Stimulated activated CD8-positive, alpha-beta memory T cell treated with anti-CD3 and anti-CD28 coated beads, Interleukin-12 subunit alpha, Interleukin-12 subunit beta, amount 100 ng/mL, for 4 hours (primary cell): ENCODE data around the gene ME3.
"Not testable (repeated sequence)": the region's sequence is repeated elsewhere in the genome, so short reads cannot be mapped to it uniquely, and the experiment has no call there.

Experiments
- DNase-seq: peaks from one replicate; pipeline ENCODE4 v3.0.0-alpha.2; 2020; ENCODE audit warnings: low read depth

Gene ME3

DNA sequence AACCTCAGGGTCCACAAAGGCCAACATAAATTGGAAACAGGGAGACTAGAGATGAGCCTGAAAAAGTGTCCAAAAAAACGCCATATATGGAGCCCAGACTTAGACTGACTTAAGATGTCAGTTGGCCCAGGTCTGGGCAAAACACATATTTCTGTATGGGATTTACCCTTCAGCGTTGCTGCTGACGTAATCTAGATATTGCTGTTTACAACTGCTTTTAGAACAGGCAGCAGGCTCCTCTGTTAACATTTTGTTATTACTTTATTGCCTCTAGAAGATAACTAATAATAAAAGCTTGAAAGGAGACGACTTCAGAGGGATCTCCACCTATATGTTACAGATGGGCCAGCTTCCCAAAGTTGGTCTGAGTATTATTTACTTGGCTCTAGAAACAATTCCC is 8.7 kb downstream of the ME3 start:
- no peak for DNase-seq

DNA sequence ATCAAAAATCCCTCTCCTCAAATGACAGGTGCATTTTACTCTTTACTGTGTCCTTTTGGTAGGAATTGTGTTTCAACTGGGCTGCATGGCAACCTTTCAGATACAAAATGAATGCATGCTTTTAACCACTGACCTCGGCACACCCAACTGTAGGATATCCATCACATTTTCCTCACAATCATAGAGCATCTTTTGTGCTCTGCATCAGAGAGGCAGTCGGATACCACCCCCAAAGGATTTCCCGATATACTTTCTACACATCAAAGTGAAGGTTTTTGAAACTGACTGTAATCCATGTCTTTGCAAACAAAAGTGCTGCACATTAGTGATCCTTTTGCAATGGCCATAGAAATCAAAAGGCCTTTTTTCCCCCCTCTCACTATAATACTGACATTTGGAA is 9.1 kb downstream of the ME3 start:
- no peak for DNase-seq

DNA sequence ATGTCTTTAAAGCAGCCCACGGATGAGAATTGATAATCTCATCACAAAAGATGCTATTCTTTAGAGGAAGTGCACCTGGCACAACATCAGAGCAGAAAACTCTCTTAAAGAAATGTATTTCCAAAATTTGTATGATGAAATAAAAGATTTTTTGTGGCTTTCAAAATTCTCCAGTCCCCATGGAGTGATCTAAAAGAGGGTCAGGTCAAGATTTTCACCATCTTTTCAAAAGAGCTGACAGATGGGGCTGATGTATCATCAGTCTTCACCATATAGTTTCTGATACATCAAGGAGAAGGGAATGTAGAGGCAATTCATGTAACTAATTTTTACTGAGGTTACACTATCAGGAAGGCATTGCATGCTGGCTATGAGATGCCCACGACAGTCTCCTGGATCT is 11.7 kb downstream of the ME3 start:
- no peak for DNase-seq

DNA sequence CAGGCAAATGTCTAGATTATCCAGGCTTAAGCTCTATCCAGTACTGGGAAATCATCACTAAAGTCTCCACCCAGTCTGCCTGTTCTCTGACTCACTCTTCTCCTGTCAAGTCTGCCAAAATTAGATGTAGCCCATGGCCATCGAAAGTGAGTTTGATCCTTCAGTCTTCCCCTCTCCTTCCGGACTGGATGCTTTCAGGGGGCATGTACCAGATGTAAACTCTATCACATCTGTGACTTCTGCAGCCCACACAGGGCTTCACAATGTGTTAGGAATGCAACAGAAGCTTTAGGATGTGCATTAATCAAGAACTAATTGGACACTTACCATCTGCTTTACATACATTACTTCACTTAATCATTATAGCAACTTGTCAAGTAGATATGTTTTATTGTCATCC is 12.3 kb downstream of the ME3 start:
- DNase-seq = no peak

DNA sequence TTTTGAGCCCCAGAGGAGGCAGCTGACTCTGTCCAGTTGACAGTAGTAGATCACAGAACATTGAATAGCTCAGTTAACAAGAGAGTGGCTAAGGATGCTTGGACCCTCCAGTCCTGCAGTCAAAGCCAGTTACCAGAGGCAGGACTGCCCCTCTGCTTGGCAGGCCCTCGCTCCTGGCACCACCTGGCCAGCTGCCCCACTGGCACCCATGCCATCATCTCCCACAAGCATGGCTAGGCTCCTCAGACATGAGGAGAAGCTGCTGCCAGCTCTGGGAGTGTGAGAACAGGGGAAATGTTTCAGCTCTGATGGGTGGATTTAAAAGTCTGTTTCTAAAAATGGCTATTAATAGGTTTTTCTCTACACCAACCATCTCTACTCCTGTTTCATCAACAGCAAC is 13.9 kb downstream of the ME3 start:
- no peak for DNase-seq

DNA sequence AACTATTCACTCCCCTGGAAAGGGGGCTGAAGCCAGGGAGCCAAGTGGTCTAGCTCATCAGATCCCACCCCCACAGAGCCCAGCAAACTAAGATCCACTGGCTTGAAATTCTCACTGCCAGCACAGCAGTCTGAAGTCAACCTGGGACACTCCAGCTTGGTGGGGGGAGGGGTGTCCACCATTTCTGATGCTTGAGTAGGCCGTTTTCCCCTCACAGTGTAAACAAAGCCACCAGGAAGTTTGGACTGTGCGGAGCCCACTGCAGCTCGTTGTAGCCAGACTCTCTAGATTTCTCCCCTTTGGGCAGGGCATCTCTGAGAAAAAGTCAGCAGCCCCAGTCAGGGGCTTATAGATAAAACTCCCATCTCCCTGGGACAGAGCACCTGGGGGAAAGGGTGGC is 27.2 kb downstream of the ME3 start:
- DNase-seq = not testable (repeated sequence)

DNA sequence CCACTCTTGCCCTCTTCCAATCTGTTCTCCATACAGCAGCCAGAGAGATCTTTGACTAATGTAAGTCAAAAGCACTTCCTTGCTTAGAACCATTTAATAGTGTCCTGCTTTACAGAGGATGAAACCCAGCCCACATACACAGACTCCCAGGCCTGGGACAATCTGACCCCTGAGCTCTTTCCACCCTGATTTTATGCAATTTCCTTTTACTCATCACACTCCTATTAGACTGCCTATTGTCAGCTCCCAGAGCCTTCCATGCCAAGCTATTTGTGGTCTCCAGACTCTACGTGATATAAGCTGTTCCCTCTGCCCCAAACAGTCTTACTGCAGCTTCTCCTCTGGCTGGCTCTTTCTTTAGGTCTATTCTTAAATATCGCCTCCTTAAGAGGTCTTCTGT is 28.1 kb downstream of the ME3 start:
- no peak for DNase-seq

DNA sequence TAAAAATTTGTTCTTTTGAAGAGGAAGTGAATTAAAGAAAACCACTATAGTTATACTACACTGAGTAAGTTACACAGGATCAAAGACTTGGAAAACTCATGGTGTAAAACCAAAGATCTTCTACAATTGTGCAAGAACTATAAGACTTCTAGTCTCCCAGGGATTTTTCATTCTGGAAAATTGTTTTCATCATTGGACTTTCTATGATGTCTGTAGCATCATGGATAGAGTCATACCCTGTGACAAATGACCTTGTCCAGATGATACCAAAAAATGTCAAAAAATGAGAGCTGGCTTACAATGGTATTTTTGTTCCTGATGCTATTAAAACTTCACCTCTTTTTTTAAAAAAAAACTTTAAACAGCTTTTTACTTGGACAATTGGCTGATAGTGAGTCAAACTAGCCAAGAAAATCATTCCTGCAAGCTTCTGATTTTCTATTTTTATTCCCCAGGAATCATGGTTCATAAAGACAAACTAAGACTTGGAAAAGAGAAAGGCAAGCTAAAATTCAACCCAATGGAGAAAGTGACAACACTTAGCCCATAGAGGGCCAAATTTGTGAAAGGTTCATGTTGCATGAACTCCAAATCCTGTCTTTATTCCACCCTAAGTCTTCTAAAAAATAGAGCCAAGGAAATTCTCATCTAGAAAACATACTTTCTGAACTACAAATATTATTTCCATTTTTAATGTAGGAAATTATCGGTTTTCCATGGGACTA is 30.7 kb downstream of the ME3 start:
- no peak for DNase-seq

DNA sequence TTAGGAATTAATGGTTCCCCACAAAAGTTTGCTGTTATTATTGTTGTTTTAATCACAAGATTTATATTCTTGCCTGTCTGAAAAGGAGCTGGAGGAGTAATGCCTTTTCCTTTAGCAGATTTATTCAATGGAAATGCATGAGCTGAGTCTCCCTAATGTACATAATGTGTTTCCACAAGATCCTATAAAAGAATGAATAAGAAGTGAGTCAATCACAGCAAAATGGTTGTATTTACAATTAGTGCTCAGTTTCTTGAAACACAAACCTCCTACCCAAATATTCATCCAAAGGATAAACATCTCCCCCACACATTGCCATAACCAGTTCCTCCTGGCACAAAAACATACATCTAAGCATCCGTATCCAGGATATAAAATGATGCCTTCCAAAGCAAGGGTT is 33.3 kb downstream of the ME3 start:
- no peak for DNase-seq

DNA sequence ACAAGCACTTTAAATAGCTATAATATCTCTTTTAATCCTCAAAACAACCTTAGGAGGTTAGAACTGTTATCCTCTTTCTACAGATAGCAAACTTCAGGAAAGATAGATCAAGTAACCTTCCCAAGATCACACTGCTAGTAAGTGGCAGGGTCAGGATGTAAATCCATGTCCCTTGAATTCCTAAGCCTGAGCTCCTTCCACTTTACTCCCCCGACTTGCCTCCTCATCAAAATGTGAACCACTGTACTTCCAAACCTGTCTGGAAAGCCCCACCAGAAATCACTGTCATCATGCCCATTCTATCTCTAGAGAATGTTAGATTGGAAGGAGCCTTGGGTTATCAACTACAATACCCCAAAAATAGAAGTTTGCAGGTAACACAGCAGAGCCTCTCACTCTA is 33.7 kb downstream of the ME3 start:
- DNase-seq = no peak

DNA sequence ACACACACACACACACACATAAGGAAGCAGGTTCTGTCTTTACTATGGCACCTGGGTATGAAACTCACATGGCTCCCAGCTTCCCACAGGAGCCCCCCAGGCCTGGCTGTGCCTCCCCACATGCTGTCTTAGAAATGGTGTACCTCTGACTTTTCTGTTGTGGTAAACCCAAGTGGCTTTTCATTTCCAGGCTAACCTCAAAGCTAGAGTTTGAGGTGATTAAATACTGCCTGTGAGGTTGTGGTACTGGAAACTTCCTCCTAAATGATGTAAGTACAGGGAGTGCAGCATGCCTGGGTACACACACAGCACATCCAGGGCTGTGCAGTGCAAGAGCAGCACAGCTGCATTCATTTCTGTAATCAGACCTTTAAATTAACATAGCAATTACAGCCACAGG is 34.4 kb downstream of the ME3 start:
- no peak for DNase-seq

DNA sequence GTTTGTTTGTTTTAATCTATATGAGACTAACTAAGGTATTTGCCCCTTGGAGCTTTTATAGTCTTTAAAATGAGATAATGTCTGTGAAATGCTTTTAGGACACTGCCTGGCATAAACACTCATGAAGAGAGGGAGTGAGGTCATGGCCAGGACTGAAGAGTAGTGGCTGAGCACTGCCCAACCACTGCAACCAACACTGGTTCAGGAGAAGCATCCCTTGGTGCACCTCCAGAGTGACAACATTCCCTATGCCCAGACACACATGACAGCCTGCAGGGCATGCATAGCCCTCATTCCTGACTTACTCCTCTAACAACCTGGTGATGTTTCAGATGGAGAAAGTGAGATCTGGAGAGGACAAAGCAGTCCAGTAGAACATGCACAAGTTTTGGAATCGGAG is 36.1 kb downstream of the ME3 start:
- no peak for DNase-seq

DNA sequence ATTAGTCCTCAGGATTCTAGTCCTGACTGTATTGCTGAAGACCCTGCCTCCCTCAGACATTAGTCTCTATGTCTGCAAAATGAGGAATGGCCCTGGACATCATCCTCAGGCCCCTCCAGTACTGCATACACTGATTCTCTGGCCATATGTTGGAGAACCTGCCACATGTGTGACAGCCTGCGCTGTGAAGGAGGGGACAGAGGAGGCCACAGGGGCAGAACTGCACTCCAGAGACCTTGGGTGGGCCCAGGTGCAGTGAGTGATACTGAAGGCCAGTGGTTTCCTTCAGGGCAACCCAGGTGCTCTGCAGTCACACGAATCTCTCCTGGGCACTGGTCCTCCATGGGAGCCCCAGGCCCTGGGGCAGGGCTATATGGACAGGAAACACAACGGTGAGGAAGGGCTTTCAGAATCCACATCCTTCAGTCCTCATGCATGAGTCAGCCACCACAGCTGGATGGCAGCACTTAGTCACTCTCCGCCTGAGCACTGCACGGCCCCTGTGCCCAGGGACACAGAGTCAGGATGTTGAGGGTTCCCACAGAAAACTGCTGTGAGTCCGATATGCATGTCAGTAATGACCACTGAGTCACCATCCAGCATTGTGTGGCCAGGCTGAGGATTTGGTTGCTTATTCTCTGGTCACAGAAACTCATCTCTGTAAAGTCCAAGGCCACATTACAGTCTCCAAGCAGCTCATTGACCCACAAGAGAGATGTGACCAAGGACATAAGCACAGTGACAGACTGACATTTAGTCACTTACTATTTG is 39.7 kb downstream of the ME3 start:
- DNase-seq = no peak

DNA sequence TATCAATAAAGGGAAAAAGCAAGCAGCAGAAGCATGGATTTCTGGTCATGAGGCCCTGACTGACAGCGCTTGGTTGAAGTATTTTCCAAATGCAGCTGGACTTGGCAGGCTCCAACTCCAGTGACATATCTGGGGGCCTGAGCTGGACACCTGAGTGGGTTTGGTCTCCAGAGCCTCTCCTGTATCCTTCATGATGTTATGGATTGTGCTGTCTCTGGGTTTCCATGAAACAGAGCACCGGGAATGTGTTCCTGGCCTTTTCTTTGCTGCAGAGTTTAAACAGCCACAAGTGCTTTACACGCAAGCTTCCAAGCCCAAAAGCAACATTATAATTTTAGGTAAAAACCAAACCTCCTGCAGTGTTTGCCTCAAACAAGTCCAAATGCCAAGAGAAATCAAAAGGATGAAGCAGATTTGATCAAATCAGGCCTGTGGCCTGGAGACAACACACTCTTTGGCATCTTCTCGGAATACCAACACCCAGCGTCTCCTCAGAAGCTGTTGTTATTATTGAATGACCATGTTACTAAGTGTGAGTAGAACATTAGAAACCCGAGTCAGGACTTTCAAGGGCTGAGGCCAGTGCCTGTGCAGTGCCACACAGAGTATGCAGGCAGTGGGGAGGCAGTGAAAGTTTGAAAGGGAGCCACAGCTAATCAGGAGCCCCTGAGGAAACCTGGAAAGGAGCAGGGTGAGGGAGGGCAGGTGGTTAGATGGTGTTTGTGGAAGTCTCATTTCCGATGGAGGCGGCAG is 42.0 kb downstream of the ME3 start:
- DNase-seq = no peak

DNA sequence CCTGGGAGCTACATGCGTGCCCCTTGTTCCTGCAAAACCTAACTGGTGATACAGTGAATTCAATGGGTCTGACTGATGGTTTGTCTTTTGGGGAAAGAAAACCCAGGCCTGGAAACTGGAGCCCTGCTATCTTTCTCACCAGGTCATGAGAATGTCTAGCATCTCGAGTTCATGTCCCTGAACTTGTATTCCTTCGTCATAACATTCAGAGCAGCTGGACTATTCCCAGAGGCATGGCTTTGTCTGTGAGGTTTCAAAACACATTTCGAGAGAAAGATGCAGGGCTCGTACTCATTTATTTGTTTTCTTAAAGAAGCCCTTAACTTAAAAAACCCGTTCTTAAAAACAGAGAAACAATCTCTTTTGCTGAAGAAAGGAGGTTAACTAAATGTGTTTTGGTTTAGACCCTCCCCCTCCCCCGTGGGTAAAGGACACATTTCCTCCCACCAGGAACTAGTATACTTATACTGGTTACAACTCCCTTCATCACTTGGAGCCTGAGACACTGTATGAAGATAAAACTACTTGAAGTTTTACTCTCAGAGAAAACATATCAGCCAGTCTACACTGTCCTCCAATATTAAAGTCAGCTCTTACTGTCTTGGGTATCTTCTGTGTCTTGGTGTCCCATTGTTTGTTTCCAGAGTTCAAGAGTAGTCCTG is 43.2 kb downstream of the ME3 start:
- no peak for DNase-seq

DNA sequence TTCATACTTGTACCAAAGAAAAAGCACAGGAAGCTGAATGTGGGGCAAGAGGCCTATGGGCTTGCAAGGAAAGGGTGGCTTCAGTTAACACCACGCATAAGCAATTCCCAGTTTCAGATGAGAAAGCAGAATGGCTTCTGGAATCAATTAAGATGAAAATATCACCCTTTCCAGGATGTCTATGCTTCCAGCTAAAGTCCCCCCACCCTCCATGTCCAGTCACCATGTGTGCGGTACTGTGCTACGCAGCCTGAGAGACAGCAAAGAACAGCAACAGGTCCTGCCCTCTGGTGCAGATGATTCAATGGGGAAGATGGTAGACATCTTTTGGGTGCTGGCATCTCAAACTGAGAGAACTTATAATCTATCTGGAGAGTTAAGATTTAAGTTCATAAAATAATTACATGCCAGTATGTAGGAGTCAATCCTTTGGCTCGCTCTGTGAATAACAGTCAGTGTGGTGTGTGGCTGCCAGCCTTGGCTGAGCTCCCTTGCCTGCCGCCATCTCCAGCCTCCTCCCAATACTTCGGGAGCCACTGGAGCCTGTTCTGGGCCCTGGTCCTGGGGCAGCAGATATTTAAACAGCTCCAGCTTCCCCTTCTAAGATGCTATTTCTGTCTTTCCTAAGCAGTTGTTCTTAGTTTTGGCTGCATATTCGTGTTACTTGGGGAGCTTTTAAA is 44.5 kb downstream of the ME3 start:
- no peak for DNase-seq

DNA sequence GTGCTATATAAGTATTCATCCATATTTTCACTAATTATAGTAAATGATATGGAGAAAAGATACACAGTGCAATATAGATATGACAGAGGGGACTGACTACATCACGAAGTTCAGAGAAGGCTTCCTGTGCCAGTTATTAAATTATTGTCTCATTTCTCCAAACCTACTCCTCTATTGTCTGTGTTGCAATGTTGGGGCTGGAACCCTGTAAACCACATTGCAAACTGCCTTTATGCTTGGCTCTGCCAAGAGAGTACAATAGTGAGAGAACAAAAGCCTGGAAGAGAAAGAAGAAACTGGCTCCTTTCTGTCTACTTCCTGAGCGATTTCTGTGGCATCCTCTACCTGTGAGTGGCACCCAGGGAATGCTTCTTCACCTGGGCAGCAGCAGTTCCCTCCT is 46.4 kb downstream of the ME3 start:
- no peak for DNase-seq

DNA sequence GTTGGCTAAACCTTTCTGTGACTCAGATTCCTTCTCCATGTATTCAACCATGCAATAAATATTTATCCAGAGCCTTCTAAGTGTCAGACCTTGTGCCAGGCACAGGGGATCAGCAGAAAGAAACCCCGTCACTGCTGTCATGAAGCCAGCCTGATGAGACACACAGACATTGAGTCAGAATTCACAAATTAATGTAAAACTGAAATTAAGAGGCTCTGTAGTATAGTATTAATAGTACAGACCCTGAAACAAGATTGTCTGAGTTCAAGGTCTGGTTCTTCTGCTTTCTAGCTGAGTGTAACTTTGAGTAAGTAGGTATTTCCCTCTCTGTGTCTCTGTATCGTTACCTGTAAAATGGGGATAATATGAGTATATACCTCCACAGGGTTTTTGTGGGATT is 46.9 kb downstream of the ME3 start:
- no peak for DNase-seq

DNA sequence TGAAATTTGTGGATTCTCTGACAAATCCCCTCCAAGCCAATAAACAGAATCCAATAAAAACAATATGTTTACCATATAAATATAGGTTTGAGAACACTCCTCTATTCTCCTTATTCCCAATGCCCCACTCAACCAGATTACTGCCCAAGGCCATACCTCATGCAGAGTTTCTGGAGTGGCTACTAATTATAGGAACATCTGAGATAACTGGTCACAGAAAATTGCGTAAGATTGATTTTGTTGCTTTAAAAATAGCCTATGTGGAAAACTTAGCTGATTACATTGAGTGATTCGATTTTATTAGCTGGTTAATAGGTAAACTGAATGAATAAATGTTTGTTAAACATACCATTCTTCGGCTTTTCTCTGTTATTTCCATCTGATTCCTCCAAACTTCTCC is 48.0 kb downstream of the ME3 start:
- no peak for DNase-seq

DNA sequence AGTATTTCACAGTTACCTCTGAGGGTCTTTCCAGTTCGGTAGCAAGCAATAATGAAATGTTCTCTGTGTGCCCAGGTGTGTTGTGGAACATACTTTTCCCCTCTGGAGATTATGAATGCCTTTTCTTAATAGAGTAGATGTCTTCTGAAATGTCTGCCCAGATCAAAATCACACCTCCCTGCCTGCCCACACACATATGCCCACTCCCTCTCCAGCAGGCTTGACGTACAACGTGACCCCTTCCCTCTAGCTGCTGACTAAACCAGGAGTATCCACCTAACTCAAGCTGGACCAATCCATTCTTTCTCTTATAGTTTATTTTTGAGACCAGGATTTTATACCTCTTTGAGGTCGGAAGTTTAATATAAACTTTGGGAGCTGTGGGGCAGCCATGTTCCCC is 48.7 kb downstream of the ME3 start:
- DNase-seq = no peak

DNA sequence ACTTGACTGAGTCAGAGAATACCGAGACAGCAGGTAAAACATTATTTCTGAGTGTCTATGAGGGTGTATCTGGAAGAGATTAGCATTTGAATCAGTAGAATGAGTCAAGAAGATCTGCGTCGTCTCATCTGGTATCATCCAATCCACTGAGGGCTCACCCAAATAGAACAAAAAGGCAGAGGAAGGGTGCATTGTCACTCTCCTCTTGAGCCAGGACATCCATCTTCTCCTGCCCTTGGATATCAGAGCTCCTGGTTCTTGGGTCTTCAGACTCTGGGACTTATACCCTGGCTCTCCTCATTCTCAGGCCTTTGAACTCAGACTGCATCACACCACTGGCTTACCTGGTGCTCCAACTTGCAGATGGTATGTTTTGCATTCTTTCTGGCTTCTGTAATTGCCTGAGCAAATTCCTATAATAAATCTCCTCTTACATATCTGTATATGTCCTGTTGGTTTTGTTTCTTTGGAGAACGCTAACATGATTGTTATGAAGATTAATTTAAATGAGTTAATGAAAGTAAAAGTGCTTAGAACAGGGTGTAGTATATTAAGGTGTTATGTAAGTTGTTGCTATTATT is 49.3 kb downstream of the ME3 start:
- DNase-seq = no peak

DNA sequence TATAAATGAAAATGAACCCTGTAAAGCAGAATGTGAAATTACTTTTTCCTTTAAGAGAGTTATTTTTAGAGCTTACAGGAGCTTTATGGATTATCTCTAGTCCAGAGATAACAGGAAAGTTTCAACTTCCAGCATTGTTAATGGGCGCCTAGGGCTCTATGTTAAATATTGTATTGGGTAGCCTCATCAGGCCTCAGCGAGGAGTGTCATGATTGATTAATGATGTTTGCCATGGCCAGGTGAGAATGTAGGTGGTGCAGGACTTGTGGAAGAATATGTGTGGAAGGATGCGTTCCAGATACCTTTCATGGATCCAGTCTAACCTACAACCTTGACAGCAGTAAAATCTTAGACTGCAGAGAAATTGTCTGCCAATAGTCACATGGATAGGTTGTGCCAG is 50.6 kb downstream of the ME3 start:
- no peak for DNase-seq
